CD14-positive monocyte (primary cell): Measurements from ENCODE around the gene TOLLIP. TPM values are rescaled to one million over a fixed set of nuclear protein-coding genes. Genes with fewer than 3 reads are reported as not detected.

Experiments
- DNase-seq, 3 donors: peaks; one replicate each; pipeline ENCODE4 v3.0.0-alpha.2; 2011 to 2022
- H2AFZ ChIP-seq: 2 replicates; pipeline ENCODE4 v1.6.0; 2012; ENCODE audit warnings: mild to moderate bottlenecking, low read depth, low read length, inconsistent platforms; ENCODE audit not compliant: insufficient read depth, poor library complexity, severe bottlenecking
- H3K27ac ChIP-seq, 2 donors: 1 replicate in 1 of 2; 2 replicates in 1 of 2; pipeline ENCODE4 v1.5.1; 2012 to 2013; ENCODE audit warnings: low read length in 2 of 2, control low read depth in 1 of 2, inconsistent platforms in 1 of 2, low read depth in 1 of 2, mild to moderate bottlenecking in 1 of 2
- H3K27me3 ChIP-seq, 2 donors: one replicate each; pipeline versions ENCODE4 v1.6.0 to v1.6.1; 2011 to 2013; ENCODE audit warnings: low read length in 2 of 2; ENCODE audit not compliant: control insufficient read depth in 2 of 2, insufficient read depth in 2 of 2
- H3K36me3 ChIP-seq, 2 donors: replicated peaks in 1 of 2; 1 replicate in 1 of 2; 2 replicates in 1 of 2; pipeline versions ENCODE4 v1.5.1 to v1.6.1; 2012 to 2013; ENCODE audit warnings: low read length in 2 of 2, control low read depth in 1 of 2, inconsistent platforms in 1 of 2, mild to moderate bottlenecking in 1 of 2; ENCODE audit not compliant: insufficient read depth in 2 of 2, control insufficient read depth in 1 of 2
- H3K4me1 ChIP-seq, 2 donors: 1 replicate in 1 of 2; 2 replicates in 1 of 2; pipeline versions ENCODE4 v1.5.1 to v1.6.1; 2012 to 2013; ENCODE audit warnings: low read length in 2 of 2, control low read depth in 1 of 2, inconsistent platforms in 1 of 2, mild to moderate bottlenecking in 1 of 2, moderate library complexity in 1 of 2; ENCODE audit not compliant: insufficient read depth in 2 of 2, control insufficient read depth in 1 of 2
- H3K4me2 ChIP-seq: replicated peaks from 2 replicates; pipeline ENCODE3; 2012; ENCODE audit warnings: low read length, moderate library complexity, mild to moderate bottlenecking; ENCODE audit not compliant: poor library complexity, severe bottlenecking; ENCODE audit errors: extremely low read depth
- H3K4me3 ChIP-seq, 3 experiments: fragments of 200-600 bp in 1 of 3; sonication (generic) in 1 of 3; replicated peaks in 1 of 3; 1 replicate in 2 of 3; 2 replicates in 1 of 3; pipeline ENCODE4 v1.5.1; 2011 to 2013; ENCODE audit warnings: low read length in 3 of 3, mild to moderate bottlenecking in 3 of 3, control low read depth in 2 of 3, low read depth in 2 of 3, inconsistent platforms in 1 of 3, moderate library complexity in 1 of 3
- H3K79me2 ChIP-seq: 2 replicates; pipeline ENCODE4 v1.6.0; 2012; ENCODE audit warnings: mild to moderate bottlenecking, control low read depth, inconsistent platforms, low read length, moderate library complexity; ENCODE audit not compliant: insufficient read depth
- H3K9ac ChIP-seq: 2 replicates; pipeline ENCODE4 v1.6.0; 2017; ENCODE audit warnings: low read length, mild to moderate bottlenecking; ENCODE audit not compliant: insufficient read depth, poor library complexity, severe bottlenecking
- H3K9me3 ChIP-seq, 2 donors: replicated peaks in 1 of 2; 1 replicate in 1 of 2; 2 replicates in 1 of 2; pipeline versions ENCODE4 v1.5.1 to v1.6.1; 2012 to 2013; ENCODE audit warnings: low read length in 2 of 2, control low read depth in 1 of 2; ENCODE audit not compliant: control insufficient read depth in 1 of 2, insufficient read depth in 1 of 2
- H4K20me1 ChIP-seq: 2 replicates; pipeline ENCODE4 v1.6.0; 2012; ENCODE audit warnings: mild to moderate bottlenecking, low read length, control low read depth, moderate library complexity; ENCODE audit not compliant: insufficient read depth
- H3K27ac Mint-ChIP-seq, 7 donors: one replicate each; pipeline ENCODE4 v1.8.0; 2020; ENCODE audit warnings: mild to moderate bottlenecking in 7 of 7, mixed read lengths in 7 of 7, moderate library complexity in 6 of 7, inconsistent platforms in 2 of 7
- H3K27me3 Mint-ChIP-seq, 3 donors: one replicate each; pipeline ENCODE4 v1.8.0; 2021 to 2022; ENCODE audit warnings: low read depth in 3 of 3, mild to moderate bottlenecking in 3 of 3, mixed read lengths in 3 of 3, moderate library complexity in 3 of 3, inconsistent platforms in 1 of 3
- H3K36me3 Mint-ChIP-seq, 2 donors: one replicate each; pipeline ENCODE4 v1.8.0; 2020; ENCODE audit warnings: mixed read lengths in 2 of 2, inconsistent platforms in 1 of 2, mild to moderate bottlenecking in 1 of 2
- H3K4me1 Mint-ChIP-seq: one replicate; pipeline ENCODE4 v1.8.0; 2020; ENCODE audit warnings: mild to moderate bottlenecking, mixed read lengths
- H3K4me3 Mint-ChIP-seq, 2 donors: one replicate each; pipeline ENCODE4 v1.8.0; 2020; ENCODE audit warnings: mild to moderate bottlenecking in 2 of 2, mixed read lengths in 2 of 2, moderate library complexity in 1 of 2
- H3K9me3 Mint-ChIP-seq, 7 donors: one replicate each; pipeline ENCODE4 v1.8.0; 2020 to 2022; ENCODE audit warnings: mixed read lengths in 7 of 7, mild to moderate bottlenecking in 6 of 7, moderate library complexity in 6 of 7, inconsistent platforms in 2 of 7
- CTCF ChIP-seq: fragments of 200-600 bp; IDR thresholded peaks from one replicate; pipeline ENCODE4 v1.8.0; 2022; ENCODE audit warnings: antibody characterized with exemption, mild to moderate bottlenecking
- WGBS: methylation state at CpG from one replicate; pipeline ENCODE4 v1.1.5; 2013; ENCODE audit warnings: missing lambda C conversion rate; ENCODE audit not compliant: insufficient coverage; 5-methylcytosine and 5-hydroxymethylcytosine counted together
- intact Hi-C, 2 donors: fragments of 100-400 bp; cut with micrococcal nuclease; formaldehyde crosslinking; loops; one replicate each; pipeline versions ENCODE4 v1.15.0 to v1.15.1; 2023
- polyA plus RNA-seq, 3 donors: library from polyadenylated mRNA; depleted of rRNA in 1 of 3; unstranded in 2 of 3; stranded (reverse) in 1 of 3; fragments of 300-500 nt in 2 of 3; fragments of >200 nt in 1 of 3; fragmentation: Illumina TruSeq in 2 of 3; gene quantifications; 1 replicate in 2 of 3; 2 replicates in 1 of 3; pipeline ENCODE4 v1.2.3, GENCODE V29; 2012 to 2021

Gene TOLLIP
- polyA plus RNA-seq, 3 donors = 67.9 to 72.1 (median 71.7) TPM

GRCh38 chr11:1333860-1334259 lies 24.4 kb upstream of the TOLLIP start:
- intact Hi-C loops = loop anchor here (2.0 to 10.0 kb wide), 3 partner anchors 23 to 69 kb away; partner anchors contain the start of gene BRSK2 (in 1 of the 2)
- 100% methylated on average over 9 of the region's 10 CpGs for WGBS
- no peak for TF ChIP-seq CTCF
- peaks cover 9% of the 10 kb centered on the region for H4K20me1 ChIP-seq
- H3K4me3 ChIP-seq = no peak overlapping the region
- no peaks in the 10 kb centered on the region for H3K36me3 ChIP-seq
- peaks cover 4 to 18% of the 10 kb centered on the region in 2 donors for H3K36me3 Mint-ChIP-seq
- no peak overlapping the region for H3K4me2 ChIP-seq
- no peak overlapping the region for H3K9ac ChIP-seq
- no peaks in the 10 kb centered on the region for H3K27me3 ChIP-seq
- peaks cover 24 to 43% of the 10 kb centered on the region in 2 donors for H3K4me1 ChIP-seq
- peaks cover 5% of the 10 kb centered on the region for H3K79me2 ChIP-seq
- H3K4me1 Mint-ChIP-seq = peaks cover 35% of the 10 kb centered on the region
- no peak for DNase-seq
- H2AFZ ChIP-seq = no peak overlapping the region
- H3K27ac ChIP-seq = no peak overlapping the region
- peaks cover 0 to 25% of the 10 kb centered on the region in 2 donors for H3K9me3 ChIP-seq
- no peak overlapping the region for H3K4me3 Mint-ChIP-seq
- no peak overlapping the region for H3K27ac Mint-ChIP-seq
- peaks cover 0 to 4% (median 1%) of the 10 kb centered on the region in 3 donors for H3K27me3 Mint-ChIP-seq
- peaks cover 14 to 32% (median 24%) of the 10 kb centered on the region in 7 donors for H3K9me3 Mint-ChIP-seq

GRCh38 chr11:1333091-1333772 lies 23.8 kb upstream of the TOLLIP start:
- Histone ChIP-seq H3K79me2 (peaks cover 5% of the 10 kb centered on the region), H2AFZ (no peak overlapping the region), H3K9me3 (peaks cover under 1 to 25% of the 10 kb centered on the region in 2 donors), H3K4me3 (no peak overlapping the region), H3K9ac (no peak overlapping the region), H4K20me1 (peaks cover 5% of the 10 kb centered on the region), H3K4me1 (peaks cover 24 to 43% of the 10 kb centered on the region in 2 donors), H3K36me3 (no peaks in the 10 kb centered on the region), H3K27me3 (no peaks in the 10 kb centered on the region), H3K27ac (no peak overlapping the region), H3K4me2 (no peak overlapping the region)
- no peak for DNase-seq
- H3K9me3 Mint-ChIP-seq = peaks cover 15 to 30% (median 25%) of the 10 kb centered on the region in 7 donors
- peaks cover 0 to 5% (median 1%) of the 10 kb centered on the region in 3 donors for H3K27me3 Mint-ChIP-seq
- peaks cover 4 to 18% of the 10 kb centered on the region in 2 donors for H3K36me3 Mint-ChIP-seq
- intact Hi-C loops = loop anchor here in 1 of 2 donors (10.0 kb wide), 2 partner anchors 52 to 68 kb away; partner anchors contain the start of gene BRSK2
- peaks cover 32% of the 10 kb centered on the region for H3K4me1 Mint-ChIP-seq
- TF ChIP-seq CTCF = no peak
- WGBS = 95% methylated on average over 6 of the region's 10 CpGs
- H3K4me3 Mint-ChIP-seq = no peak overlapping the region
- peak overlapping the region in 1 of 7 donors; percentile 41 for H3K27ac Mint-ChIP-seq
